HK-2 (cell line): ENCODE results near the gene E2F6.

ENCODE experiments used
- DNase-seq: peaks from one replicate; pipeline ENCODE4 v3.0.0-alpha.2; 2018; ENCODE audit not compliant: unreplicated experiment

The E2F6 gene

DNA sequence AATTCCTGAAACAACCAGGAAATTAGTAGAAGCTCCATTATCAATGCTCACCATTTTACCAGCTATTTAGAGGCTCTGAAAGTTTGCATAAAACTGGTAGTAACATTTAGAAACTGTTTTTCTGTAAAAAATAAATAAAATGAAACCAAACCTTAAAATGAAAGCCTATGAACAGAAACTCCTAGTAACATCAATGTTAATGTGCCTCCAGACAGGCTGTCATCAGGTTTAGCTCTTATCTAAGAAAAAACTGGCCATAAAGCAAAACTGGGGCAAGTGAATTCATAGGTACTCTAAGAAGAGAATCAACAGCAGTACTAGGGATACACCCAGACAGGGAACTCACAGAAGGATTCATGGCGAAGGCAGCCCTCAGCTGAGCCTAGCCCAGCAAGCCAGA, 8.0 kb downstream of the E2F6 start:
- DNase-seq, result no peak

DNA sequence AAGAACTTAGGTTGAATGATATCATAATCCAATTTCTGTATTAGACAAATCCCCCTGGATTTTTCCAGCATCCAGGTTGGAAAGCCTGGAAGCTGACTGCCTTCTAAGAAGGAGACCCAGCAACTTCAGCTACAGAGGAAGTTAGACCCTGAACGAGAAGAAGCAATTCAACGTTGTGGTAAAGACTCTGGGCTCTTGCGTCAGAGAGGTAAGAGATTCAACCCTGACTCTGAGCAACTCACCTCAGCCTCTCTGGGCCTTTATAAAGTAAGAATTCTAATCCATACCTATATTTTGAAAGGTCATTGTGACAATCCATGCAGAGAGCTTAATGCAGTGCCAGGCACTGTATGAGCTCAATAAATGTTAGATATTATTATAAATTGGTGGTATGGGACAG, 9.7 kb downstream of the E2F6 start:
- DNase-seq, result no peak

DNA sequence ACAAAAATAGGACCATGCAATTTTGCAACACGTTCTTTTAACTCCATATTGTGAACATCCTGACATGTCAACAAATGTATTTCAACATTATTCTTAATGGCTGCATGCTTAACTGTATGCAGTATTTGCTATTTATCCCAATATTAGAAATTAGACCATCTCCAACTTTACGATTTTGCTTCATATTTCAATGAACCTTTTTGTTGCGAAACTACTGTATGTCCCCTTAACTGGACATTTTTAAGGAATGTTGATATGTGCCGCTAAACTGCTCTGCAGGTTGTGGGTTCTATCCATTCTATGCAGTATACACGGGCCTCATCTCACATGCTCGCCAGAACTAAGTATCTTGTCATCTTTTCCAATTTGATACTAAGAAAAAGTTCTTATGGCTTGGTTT, 11.1 kb downstream of the E2F6 start:
- DNase-seq, result no peak

DNA sequence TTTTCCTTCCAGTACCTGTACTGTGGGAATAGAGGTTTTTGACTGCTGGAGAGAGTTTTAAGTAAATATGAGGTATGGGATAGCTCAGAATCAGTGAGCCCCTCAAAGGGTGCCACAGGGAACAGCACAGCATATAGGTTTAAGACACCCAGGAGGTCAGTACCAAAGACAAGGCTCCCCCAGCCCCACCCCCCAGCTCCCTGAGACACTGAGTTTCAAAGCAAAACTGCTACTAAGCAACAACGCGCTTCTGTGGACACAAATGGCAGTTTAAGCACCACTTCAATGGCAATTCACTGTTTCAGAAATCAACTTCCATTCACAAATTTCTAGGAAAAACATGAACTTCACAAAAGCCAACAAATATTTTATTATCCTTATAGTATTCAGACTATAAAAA, 15.2 kb downstream of the E2F6 start:
- DNase-seq, result no peak

DNA sequence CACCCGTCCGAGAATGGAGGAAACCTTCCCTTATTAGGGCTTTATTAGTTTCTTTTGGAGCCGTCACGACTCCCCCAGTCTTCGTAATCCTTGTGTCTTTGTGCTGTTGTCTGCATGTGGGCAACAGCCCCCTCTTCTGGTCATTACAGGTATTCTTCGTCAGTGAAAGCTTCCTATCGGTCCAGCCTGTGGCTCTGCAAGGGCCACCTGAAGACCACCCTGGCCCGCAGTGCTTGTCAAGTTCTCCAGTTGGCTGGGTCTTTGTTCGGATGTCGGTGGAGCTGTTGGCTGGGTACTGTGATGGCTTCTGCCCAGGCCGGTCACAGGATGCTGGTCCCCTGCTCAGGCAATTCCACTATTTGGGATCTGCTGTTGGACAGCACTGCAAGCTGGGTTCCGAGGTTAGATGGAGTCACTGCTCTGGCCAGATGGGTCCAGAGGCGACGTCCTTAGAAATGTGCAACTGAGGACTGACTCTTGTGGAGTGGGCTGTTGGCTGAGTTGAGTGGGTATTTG, 19.2 kb downstream of the E2F6 start:
- peak; percentile 46 for DNase-seq

DNA sequence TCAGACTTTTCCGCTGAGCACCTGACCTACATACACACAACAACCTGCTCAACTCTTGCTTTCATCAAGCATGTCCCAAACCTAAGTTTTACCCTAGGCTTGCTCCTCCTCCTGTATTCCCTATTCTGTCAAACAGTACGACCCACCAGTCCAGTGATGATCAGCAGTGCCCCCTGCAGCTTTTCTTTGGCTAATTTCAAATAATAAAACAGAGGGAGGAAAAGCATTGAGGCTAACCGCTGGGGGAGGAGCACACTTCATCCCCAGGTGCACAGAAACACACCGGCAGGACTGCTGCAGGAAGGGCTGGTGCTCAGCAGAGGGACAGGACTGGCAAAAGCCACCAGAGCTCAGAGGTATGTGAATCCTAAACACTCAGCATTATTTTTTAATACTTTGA, 21.2 kb downstream of the E2F6 start:
- no peak for DNase-seq

DNA sequence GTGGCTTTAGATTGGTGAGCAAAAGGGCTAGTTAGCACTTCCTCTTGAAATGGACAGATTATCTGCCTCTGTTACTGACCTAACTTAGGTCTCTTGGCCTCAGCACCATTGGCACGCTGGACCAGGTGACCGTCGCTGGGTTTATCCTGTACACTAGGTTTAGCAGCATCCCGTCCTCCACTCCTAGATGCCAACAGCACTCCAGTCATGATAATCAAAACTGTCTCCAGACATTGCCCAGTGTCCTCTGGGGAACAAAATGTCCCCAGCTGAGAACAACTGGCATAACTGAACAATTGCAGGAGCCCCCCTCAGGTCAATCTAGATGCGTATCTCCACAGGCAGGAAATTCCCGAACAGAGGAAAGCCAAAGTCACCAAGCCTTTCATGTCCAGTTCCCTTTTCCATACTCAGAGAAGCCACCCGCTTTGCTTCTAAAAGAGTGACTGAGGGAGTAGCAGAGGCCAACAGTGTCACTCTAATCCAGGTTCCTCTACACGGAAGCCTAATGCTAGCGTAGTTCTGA, 27.3 kb downstream of the E2F6 start:
- no peak for DNase-seq

DNA sequence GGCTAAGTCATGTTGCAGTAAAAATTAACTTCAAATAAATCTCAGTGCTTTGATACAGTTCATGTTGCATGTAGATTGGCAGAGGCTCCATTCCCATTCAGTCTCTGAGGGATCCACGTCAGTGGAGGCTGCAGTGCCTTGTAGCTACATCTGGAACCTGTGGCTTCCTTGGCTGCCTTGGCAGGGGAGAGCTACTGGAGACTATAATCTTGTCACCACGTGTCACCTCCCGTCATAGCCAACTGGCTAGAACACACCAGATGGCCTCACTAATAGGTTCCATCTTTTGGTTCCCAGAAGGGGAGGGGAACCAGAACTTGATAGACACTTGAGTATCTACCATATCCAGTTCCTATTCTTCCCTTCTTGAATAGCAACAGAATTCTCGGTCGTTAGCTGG, 28.4 kb downstream of the E2F6 start:
- DNase-seq, result no peak

DNA sequence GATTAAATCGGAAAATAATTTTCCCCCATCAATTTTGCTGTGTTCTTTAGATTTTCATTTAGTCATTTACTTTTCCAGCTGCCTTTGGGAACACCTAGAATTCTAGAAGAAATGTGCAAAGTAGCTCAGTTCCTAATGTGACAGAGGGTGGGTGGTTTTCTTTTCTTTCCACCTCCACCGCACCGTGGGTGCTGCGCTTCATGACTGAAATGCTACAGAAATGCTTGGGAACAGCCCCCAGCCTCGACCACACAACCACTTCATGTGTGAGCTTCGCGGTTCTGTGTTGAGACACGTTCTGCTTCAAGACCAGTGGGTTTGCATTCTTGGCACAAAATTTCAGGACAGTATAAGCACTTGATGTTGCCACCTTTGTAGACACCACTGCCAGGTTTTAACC, 30.9 kb downstream of the E2F6 start:
- DNase-seq, result no peak

DNA sequence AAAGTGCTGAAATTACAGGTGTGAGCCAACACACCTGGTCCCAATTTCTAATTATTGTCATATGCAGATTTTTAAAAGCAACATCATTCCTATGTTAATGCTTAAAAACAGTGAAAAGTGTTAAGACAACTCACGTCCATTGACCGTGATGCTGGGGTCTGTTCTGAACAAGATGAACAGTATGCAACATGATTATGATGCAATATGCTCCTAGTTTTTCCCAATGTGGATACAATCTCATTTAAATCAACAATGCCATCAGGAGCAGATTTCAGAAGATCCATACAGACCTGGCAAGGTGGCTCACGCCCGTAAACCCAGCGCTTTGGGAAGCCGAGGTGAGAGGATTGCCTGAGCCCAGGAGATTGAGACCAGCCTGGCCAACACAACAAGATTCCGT, 31.5 kb downstream of the E2F6 start:
- no peak for DNase-seq

DNA sequence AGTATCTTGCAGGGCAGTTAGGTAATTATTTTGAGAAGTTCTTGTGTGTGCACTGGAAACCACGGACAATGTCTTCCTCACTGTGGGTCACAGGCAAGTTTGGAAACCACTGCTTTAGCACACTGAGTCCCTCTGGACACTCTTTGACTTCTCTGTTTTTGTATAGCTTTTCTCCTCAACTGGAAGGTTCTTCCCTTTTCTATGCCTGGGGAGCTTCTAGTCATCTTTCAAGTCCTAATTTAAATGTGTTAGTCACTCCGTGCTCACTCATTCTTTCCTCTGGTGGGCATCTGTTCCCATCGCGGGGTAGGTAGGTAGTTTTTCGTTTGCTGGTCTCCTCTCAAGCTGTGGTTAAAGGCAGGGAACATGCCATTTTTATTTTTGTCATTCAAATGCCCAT, 32.1 kb downstream of the E2F6 start:
- no peak for DNase-seq

DNA sequence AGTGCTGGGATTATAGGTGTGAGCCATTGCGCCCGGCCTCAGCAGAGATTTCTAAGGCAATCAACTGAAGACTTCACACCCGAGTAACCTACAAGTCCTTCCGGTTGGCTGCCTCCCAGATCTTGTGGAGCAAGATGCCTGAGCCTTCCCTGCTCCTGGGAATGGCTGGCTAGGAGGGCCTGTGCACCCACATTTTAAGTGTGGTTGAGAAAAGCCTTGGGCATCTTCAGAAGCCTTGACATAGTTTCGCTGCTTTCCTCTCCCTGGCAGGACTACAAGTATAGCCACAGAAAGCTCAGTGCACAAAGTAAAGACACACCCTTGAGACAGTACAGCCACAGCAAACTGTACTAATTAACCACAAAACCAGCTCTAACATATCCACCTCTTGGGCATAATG, 35.2 kb downstream of the E2F6 start:
- DNase-seq, result peak; percentile 50

DNA sequence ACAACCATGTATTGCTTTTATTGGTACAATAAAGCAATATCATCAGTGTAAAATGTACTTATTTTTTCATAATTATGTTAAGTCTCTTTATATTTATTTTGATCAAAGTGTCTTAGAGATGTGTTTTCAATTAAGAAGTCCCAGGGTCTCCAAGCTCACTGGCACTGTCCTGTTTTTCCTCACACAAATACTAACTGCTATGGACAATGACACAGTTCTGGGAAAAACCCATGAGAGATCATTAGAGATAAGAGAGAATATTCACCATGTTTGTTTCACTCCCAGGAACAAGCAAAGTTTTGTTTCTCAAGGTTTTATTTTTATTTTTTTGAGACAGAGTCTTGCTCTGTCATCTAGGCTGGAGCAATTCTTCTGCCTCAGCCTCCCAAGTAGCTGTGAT, 38.7 kb downstream of the E2F6 start:
- no peak for DNase-seq

DNA sequence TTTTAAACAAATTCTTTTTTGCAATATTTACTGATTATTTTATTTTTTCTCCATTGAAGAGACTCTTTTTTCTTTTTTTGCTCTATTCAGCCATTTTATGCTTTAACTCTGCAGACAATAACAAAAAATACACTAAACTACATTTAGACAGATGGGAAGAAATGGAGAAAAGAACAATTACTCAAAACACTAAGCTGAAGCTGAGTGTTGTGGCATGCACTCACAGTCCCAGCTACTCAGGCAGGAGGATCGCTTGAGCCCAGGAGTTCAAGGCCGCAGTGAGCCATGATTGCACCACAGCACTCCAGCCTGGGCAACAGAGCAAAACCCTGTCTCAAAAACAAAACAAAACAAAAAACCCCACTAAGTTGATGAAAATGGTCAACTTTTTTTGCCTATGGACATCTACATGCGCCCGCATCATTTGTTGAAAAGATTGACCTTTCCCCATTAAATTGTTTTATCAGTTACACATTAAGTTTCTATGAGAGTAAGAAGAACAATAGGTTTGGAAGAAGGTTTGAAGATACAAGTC, 43.0 kb downstream of the E2F6 start:
- DNase-seq, result no peak

DNA sequence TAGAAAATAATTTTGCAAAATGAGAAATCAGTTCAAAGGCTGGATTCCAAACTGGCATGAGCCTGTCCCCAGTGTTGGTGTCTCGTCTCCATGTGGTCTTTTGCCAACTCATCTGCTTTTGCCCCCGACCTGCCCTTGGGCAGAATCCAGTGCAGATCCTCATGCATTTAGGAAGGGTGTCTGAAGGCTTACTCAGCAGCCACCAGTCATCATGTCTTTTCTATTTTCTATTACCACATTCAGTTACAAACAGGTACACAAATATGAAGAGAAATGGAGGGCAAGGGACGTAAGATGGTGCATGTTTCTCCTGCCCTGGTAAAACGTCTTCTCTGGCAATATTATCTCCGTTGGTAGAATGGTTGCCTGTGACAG, 43.5 kb downstream of the E2F6 start:
- DNase-seq, result no peak

DNA sequence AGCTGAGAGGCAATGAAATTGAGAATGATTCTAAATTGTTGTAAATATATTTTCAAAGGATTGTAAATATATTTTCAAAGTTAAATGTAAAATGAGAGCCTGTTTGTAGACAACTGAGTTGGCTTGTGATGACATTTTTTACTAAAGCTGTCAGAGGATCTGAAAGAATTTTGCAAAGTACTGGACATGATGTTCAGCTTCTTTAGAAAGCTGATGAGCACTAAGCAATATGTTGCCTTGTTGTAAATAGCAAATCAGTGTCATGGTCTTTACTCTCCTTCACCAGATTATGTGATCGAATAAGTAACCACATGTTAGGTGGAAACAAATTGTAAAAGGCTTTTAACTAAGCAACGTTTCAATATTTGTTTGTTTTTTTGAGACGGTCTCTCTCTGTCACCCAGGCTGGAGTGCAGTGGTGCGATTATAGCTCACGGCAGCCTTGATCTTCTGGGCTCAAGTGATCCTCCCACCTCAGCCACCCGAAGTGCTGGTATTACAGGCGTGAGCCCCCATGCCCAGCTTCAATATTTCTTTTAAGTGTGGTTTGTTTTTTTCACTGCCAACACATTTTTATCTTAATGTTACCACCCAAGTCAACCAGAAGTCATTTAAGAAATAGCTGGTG, 44.0 kb downstream of the E2F6 start:
- no peak for DNase-seq

DNA sequence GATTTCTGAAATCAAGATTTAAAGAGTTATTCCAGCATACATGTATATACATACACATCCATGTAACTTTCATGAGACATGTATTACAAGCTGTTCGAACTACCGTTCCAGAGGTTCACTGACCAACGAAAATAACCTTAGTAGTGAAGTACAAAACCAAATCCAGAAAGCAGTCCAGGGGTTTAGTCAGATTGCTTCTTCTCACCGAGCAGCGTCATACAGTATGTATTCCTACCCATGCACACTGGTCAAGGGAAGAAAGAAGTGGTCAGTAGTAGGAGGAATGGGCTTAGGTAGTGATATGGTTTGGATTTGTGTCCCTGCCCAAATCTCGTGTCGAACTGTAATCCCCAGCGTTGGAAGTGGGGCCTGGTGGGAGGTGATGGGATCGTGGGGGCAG, 45.3 kb downstream of the E2F6 start:
- DNase-seq, result no peak

DNA sequence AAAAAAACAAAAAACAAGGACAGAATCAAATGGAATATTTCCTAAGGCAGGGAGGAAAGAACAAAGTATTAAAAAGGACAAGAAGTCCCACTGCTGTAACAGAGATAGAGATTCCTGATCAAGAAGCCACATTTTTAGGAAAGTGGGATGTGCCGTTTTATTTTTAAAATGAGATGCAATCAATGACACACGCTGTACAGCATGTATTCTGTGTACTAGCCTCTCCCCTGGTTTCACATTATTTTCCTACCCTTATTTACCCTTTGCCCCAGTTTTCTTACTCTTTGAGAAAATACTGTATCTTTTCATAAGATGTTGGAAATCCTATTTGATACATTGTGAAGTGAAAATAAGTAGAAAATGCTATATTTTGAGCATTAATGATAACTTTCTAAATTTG, 45.8 kb downstream of the E2F6 start:
- DNase-seq, result no peak

DNA sequence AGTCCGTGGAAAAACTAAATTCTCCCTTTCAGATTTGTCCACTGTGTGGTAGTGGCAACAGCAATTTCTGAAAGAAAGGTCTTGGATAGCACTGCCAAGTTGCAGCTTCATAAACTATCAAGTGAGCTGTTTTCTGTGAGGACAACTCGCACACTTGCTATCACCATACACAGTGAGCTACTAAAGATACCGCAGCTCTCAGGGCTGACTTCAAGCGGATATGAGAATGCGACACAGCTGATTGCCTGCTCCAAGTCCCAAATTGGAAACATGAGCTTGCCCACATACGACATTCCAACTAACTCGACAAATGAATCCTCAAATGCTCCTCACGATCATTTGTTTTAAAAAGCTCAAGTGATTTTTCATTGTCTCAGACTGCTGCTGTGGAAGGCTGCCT, 46.2 kb downstream of the E2F6 start:
- no peak for DNase-seq

DNA sequence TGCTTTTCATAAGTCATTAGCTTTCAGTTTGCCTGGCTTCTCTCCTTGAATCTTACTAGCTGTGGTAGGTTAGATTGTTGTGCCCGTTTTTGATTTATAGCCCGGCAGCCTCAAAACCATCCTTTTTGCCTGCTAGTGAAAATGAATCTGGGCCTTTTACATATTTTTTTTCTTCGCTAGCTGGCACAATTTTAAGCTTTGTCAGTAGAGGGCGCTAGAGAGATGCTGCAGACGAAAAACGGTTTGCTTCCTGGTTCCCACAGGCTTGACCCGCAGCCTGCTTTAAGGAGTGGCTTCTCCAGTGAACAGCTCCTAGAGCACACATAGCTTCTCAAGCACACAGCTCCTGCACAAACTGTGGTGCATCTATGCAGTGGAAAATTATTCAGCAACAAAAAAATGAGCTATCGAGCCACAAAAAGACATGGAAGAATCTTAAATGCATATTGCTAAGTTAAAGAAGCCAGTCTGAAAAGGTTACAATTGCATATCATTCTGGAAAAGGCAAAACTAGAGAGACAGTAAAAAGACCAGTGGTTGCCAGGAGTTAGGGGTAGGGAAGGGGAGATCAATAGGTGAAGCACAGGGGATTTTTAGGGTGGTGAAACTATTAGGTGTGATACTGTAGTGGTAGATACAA, 47.9 kb downstream of the E2F6 start:
- DNase-seq, result no peak

DNA sequence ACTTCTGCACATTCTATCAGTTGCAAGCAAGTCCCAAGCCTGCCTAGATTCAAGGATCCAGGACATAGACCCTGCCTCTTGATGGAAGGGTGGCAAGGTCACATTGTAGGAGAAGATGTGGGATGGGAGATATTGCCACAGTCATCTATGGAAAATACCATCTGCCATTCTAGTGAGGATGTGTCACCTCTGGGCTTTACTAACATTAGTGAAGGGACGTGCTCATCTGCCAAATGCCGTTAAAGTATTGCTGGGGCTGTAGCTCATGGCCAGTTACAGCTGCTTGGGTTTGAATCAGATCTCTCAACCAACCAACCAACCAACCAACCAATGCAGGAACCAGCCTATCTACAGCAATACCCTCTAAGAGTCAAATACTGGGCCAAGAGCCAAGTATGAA, 49.0 kb downstream of the E2F6 start:
- DNase-seq, result no peak

DNA sequence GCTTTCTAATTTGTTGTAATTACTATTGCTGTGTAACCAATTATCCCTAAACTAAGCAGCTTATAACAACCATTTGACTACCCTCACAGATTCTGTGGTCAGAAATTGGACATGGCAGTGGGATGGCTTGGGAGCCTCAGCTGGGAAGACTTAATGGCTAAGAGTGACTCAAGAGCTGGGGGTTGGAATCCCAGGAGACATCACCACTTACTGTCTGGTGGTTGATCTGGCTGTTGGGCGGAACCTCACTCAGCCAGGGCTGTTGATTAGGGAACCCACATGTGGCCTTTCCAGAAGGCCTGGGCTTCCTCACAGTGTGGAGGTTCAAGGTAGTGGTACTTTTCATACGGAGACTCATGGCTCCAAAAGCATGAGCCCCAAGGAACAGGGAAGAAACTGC, 49.8 kb downstream of the E2F6 start:
- no peak for DNase-seq

DNA sequence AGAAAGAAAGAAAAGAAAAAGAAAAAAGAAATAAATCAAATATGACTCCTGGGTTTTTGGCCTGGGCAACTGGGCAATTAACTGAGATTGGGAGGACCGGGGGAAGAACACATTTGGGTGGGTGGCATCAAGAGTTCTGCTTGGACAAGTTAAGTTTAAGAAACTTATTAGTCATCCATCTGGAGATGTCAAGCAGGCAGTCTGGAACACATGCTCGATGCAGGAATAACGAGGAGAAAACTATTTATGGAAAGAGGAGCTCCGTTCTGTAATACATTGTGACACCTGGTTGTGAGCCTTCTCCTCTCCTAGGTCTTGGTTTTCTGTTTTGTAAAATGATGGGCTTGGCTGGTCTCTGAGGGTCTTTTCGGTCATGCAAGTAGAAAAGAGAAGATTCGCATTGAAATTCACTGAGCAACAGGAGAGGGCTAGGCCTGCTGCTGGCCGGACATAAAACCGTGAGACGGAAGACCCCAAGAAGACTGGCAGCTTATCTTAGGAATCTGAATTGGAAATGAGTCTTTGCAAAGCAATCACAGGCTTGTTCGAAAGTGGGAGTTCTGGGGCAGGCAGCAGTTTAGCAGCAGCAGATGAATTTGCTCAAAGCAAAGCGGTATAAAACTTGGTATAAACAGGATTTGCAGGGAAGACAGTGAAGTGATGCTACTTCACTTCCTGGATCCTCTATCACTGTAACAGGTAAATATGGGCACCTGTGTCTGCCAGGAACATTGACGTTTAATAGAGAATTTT, 51.4 kb downstream of the E2F6 start:
- DNase-seq, result no peak
